HEK293 (cell line): ENCODE data around the gene CCDC136.

Experiments
- CTCF ChIA-PET: fragments of 350-600 bp; formaldehyde crosslinking; extraction: SDS; loops from one replicate; lab custom pipeline; 2021; ENCODE audit warnings: antibody characterized with exemption; lab: Yijun Ruan, JAX
- POLR2A ChIA-PET: fragments of 300-600 bp; formaldehyde crosslinking; extraction: SDS; loops from one replicate; lab custom pipeline; 2020; ENCODE audit warnings: antibody characterized with exemption, inconsistent platforms; lab: Yijun Ruan, JAX
- H3K27ac ChIP-seq: fragments of 200-500 bp; sonication (Bioruptor generic); 2 replicates; pipeline ENCODE4 v1.5.1; 2014; ENCODE audit warnings: low read depth, low read length, control low read depth, inconsistent platforms; ENCODE audit errors: extremely low read depth
- H3K36me3 ChIP-seq, 2 experiments: fragments of 200-500 bp in 1 of 2; sonication (Bioruptor generic) in 1 of 2; 1 replicate in 1 of 2; 2 replicates in 1 of 2; pipeline ENCODE4 v1.5.1; 2014 to 2017; ENCODE audit warnings: inconsistent platforms in 2 of 2, low read length in 2 of 2; ENCODE audit not compliant: control insufficient read depth in 2 of 2, insufficient read depth in 1 of 2
- H3K4me1 ChIP-seq: fragments of 200-500 bp; sonication (Bioruptor generic); 2 replicates; pipeline ENCODE4 v1.5.1; 2014; ENCODE audit warnings: mild to moderate bottlenecking, low read length, inconsistent platforms; ENCODE audit not compliant: control insufficient read depth, insufficient read depth
- H3K4me3 ChIP-seq: 2 replicates; pipeline ENCODE4 v1.5.1; 2011; ENCODE audit warnings: low read depth, mild to moderate bottlenecking, control low read depth, low read length, moderate library complexity
- H3K9me3 ChIP-seq: fragments of 200-500 bp; sonication (Bioruptor generic); 2 replicates; pipeline ENCODE4 v1.5.1; 2014; ENCODE audit warnings: low read depth, low read length, inconsistent platforms; ENCODE audit not compliant: control insufficient read depth, insufficient read depth
- GLI4 ChIP-seq: fragments of 450-650 bp; formaldehyde crosslinking; IDR thresholded peaks from 2 replicates; pipeline ENCODE4 v1.5.1; 2016; ENCODE audit warnings: missing biosample characterization, missing genetic modification characterization
- GLIS1 ChIP-seq: fragments of 450-650 bp; formaldehyde crosslinking; IDR thresholded peaks from 2 replicates; pipeline ENCODE4 v1.5.1; 2016; ENCODE audit warnings: missing biosample characterization, missing genetic modification characterization
- HOXC10 ChIP-seq: sonication (generic); formaldehyde crosslinking; IDR thresholded peaks from 2 replicates; pipeline ENCODE4 v1.8.1; 2023; ENCODE audit warnings: mild to moderate bottlenecking, missing genetic modification reagents
- KLF16 ChIP-seq: fragments of 450-650 bp; formaldehyde crosslinking; IDR thresholded peaks from 2 replicates; pipeline ENCODE4 v1.5.1; 2017; ENCODE audit warnings: missing biosample characterization, missing genetic modification characterization
- KLF17 ChIP-seq: fragments of 450-650 bp; formaldehyde crosslinking; IDR thresholded peaks from 2 replicates; pipeline ENCODE4 v1.5.1; 2016; ENCODE audit warnings: missing biosample characterization, missing genetic modification characterization
- KLF8 ChIP-seq: fragments of 450-650 bp; formaldehyde crosslinking; IDR thresholded peaks from 2 replicates; pipeline ENCODE4 v1.5.1; 2016; ENCODE audit warnings: missing biosample characterization, missing genetic modification characterization
- KLF9 ChIP-seq: fragments of 450-650 bp; formaldehyde crosslinking; IDR thresholded peaks from 2 replicates; pipeline ENCODE4 v1.5.1; 2016; ENCODE audit warnings: missing biosample characterization, missing genetic modification characterization, low read depth
- YY1 ChIP-seq: fragments of 450-650 bp; formaldehyde crosslinking; IDR thresholded peaks from 2 replicates; pipeline ENCODE4 v1.5.1; 2018; ENCODE audit warnings: missing biosample characterization, missing genetic modification characterization
- ZBTB20 ChIP-seq: fragments of 450-650 bp; formaldehyde crosslinking; IDR thresholded peaks from 2 replicates; pipeline ENCODE4 v1.5.1; 2016; ENCODE audit warnings: missing biosample characterization, missing genetic modification characterization
- ZBTB21 ChIP-seq: fragments of 450-650 bp; formaldehyde crosslinking; IDR thresholded peaks from 2 replicates; pipeline ENCODE4 v1.5.1; 2017; ENCODE audit warnings: missing biosample characterization, missing genetic modification characterization
- ZBTB48 ChIP-seq: fragments of 450-650 bp; formaldehyde crosslinking; IDR thresholded peaks from 2 replicates; pipeline ENCODE4 v1.5.1; 2016; ENCODE audit warnings: missing biosample characterization, missing genetic modification characterization
- ZBTB6 ChIP-seq: fragments of 450-650 bp; formaldehyde crosslinking; IDR thresholded peaks from 2 replicates; pipeline ENCODE4 v1.5.1; 2017; ENCODE audit warnings: missing biosample characterization, missing genetic modification characterization
- ZFP69B ChIP-seq: fragments of 450-650 bp; formaldehyde crosslinking; IDR thresholded peaks from 2 replicates; pipeline ENCODE4 v1.5.1; 2016; ENCODE audit warnings: missing biosample characterization, missing genetic modification characterization
- ZIC2 ChIP-seq: fragments of 450-650 bp; formaldehyde crosslinking; IDR thresholded peaks from 2 replicates; pipeline ENCODE4 v1.5.1; 2016; ENCODE audit warnings: missing biosample characterization, missing genetic modification characterization
- ZNF155 ChIP-seq: fragments of 450-650 bp; formaldehyde crosslinking; IDR thresholded peaks from 2 replicates; pipeline ENCODE4 v1.5.1; 2016; ENCODE audit warnings: missing biosample characterization, missing genetic modification characterization
- ZNF2 ChIP-seq: fragments of 450-650 bp; formaldehyde crosslinking; IDR thresholded peaks from 2 replicates; pipeline ENCODE4 v1.5.1; 2016; ENCODE audit warnings: missing biosample characterization, missing genetic modification characterization
- ZNF324 ChIP-seq: fragments of 450-650 bp; formaldehyde crosslinking; IDR thresholded peaks from 2 replicates; pipeline ENCODE4 v1.5.1; 2016; ENCODE audit warnings: missing biosample characterization, missing genetic modification characterization
- ZNF335 ChIP-seq: fragments of 450-650 bp; formaldehyde crosslinking; conservative IDR thresholded peaks from 2 replicates; pipeline ENCODE4 v1.5.1; 2016; ENCODE audit warnings: missing biosample characterization, missing genetic modification characterization
- ZNF501 ChIP-seq: fragments of 450-650 bp; formaldehyde crosslinking; IDR thresholded peaks from 2 replicates; pipeline ENCODE4 v1.5.1; 2016; ENCODE audit warnings: missing biosample characterization, missing genetic modification characterization
- ZNF561 ChIP-seq: fragments of 450-650 bp; IDR thresholded peaks from 2 replicates; pipeline ENCODE4 v1.5.1; 2018; ENCODE audit warnings: missing biosample characterization, missing genetic modification characterization, borderline replicate concordance
- ZNF610 ChIP-seq: fragments of 450-650 bp; formaldehyde crosslinking; IDR thresholded peaks from 2 replicates; pipeline ENCODE4 v1.5.1; 2016; ENCODE audit warnings: missing biosample characterization, missing genetic modification characterization, borderline replicate concordance
- ZNF626 ChIP-seq: fragments of 450-650 bp; sonication (Bioruptor Pico); formaldehyde crosslinking; IDR thresholded peaks from 2 replicates; pipeline ENCODE4 v1.5.1; 2018; ENCODE audit warnings: missing biosample characterization, missing genetic modification characterization, inconsistent platforms
- ZNF629 ChIP-seq: fragments of 450-650 bp; formaldehyde crosslinking; IDR thresholded peaks from 2 replicates; pipeline ENCODE4 v1.5.1; 2017; ENCODE audit warnings: missing biosample characterization, missing genetic modification characterization
- ZNF658 ChIP-seq: fragments of 450-650 bp; formaldehyde crosslinking; IDR thresholded peaks from 2 replicates; pipeline ENCODE4; 2016; ENCODE audit warnings: missing biosample characterization, missing genetic modification characterization
- ZNF660 ChIP-seq: fragments of 450-650 bp; IDR thresholded peaks from 2 replicates; pipeline ENCODE4 v1.5.1; 2018; ENCODE audit warnings: missing biosample characterization, mild to moderate bottlenecking, missing genetic modification characterization
- ZNF692 ChIP-seq: fragments of 450-650 bp; formaldehyde crosslinking; IDR thresholded peaks from 2 replicates; pipeline ENCODE4 v1.5.1; 2016; ENCODE audit warnings: missing biosample characterization, missing genetic modification characterization
- ZNF776 ChIP-seq: fragments of 450-650 bp; formaldehyde crosslinking; IDR thresholded peaks from 2 replicates; pipeline ENCODE4 v1.5.0; 2017; ENCODE audit warnings: missing biosample characterization, missing genetic modification characterization, borderline replicate concordance
- ZNF843 ChIP-seq: fragments of 450-650 bp; formaldehyde crosslinking; IDR thresholded peaks from 2 replicates; pipeline ENCODE4 v1.5.1; 2016; ENCODE audit warnings: missing biosample characterization, missing genetic modification characterization
- ZSCAN30 ChIP-seq: fragments of 450-650 bp; IDR thresholded peaks from 2 replicates; pipeline ENCODE4 v1.5.1; 2018; ENCODE audit warnings: missing biosample characterization, mild to moderate bottlenecking, missing genetic modification characterization, moderate library complexity
- TF ChIP-seq, protein P1 (sequence below): fragments of 450-650 bp; formaldehyde crosslinking; IDR thresholded peaks from 2 replicates; pipeline ENCODE4 v1.5.1; 2016; ENCODE audit warnings: missing biosample characterization, missing genetic modification characterization

Gene CCDC136

GRCh38 chr7:128791121-128791971 is at the start of gene CCDC136:
CCDC136 (plus strand) TSS chr7:128791968; CDS start chr7:128792412, 444 bp downstream.
- CTCF ChIA-PET, result interaction anchor here (1.1 kb wide), 1 partner anchor 92 kb away, joined by 3 read pairs; no protein-coding TSS in a partner anchor
- H3K9me3 ChIP-seq, result no peaks in the 10 kb centered on the region
- peak within 1 kb of the TSS; percentile 79 for H3K4me3 ChIP-seq
- H3K4me1 ChIP-seq, result peaks cover 2% of the 10 kb centered on the region; the same call in 1 of the 2 replicates
- POLR2A ChIA-PET, result interaction anchor here (0.6 to 1.9 kb wide), 8 partner anchors 9 to 292 kb away, joined by 3 to 7 read pairs (median 4); partner anchors contain the start of genes ATP6V1F and CALU
- peak within 1 kb of the TSS; percentile 47; the same call in 1 of the 2 replicates for H3K27ac ChIP-seq
- peaks cover 0 to 13% of the 10 kb centered on the region in 2 experiments; a peak in 2 of 3 replicates for H3K36me3 ChIP-seq
- TF ChIP-seq GLI4 (tag by site-specific recombination) (no peak), ZNF561 (tag by site-specific recombination) (peak; percentile 64; the same call in 1 of the 2 replicates), ZNF2 (0 out of 2 replicates have a peak, but pooled peaks have one; percentile 44), ZNF626 (tag by site-specific recombination) (no peak), KLF8 (peak; percentile 55; the same call in 1 of the 2 replicates), GLIS1 (tag by site-specific recombination) (peak; percentile 91), ZNF155 (no peak), ZBTB21 (no peak), ZFP69B (tag by site-specific recombination) (peak; percentile 82), ZNF843 (tag by site-specific recombination) (peak; percentile 60), HOXC10 (CRISPR knock-in tag) (no peak), ZNF692 (peak; percentile 77), ZNF324 (tag by site-specific recombination) (0 out of 2 replicates have a peak, but pooled peaks have one; percentile 30), ZBTB20 (peak; percentile 78), KLF17 (peak; percentile 61), ZBTB48 (peak; percentile 50), ZNF501 (0 out of 2 replicates have a peak, but pooled peaks have one; percentile 51), KLF9 (tag by site-specific recombination) (peak; percentile 63), ZSCAN30 (tag by site-specific recombination) (0 out of 2 replicates have a peak, but pooled peaks have one; percentile 68), ZNF629 (tag by site-specific recombination) (peak; percentile 47; the same call in 1 of the 2 replicates), ZNF658 (tag by site-specific recombination) (no peak), ZIC2 (tag by site-specific recombination) (peak; percentile 27; the same call in 1 of the 2 replicates), ZBTB6 (tag by site-specific recombination) (peak; percentile 100), ZNF610 (tag by site-specific recombination) (peak; percentile 60; the same call in 1 of the 2 replicates), YY1 (tag by site-specific recombination) (peak; percentile 47), ZNF660 (0 out of 2 replicates have a peak, but pooled peaks have one; percentile 37), KLF16 (tag by site-specific recombination) (peak; percentile 89), ZNF776 (tag by site-specific recombination) (no peak), ZNF335 (tag by site-specific recombination) (peak; percentile 68)
- TF ChIP-seq, protein P1, sequence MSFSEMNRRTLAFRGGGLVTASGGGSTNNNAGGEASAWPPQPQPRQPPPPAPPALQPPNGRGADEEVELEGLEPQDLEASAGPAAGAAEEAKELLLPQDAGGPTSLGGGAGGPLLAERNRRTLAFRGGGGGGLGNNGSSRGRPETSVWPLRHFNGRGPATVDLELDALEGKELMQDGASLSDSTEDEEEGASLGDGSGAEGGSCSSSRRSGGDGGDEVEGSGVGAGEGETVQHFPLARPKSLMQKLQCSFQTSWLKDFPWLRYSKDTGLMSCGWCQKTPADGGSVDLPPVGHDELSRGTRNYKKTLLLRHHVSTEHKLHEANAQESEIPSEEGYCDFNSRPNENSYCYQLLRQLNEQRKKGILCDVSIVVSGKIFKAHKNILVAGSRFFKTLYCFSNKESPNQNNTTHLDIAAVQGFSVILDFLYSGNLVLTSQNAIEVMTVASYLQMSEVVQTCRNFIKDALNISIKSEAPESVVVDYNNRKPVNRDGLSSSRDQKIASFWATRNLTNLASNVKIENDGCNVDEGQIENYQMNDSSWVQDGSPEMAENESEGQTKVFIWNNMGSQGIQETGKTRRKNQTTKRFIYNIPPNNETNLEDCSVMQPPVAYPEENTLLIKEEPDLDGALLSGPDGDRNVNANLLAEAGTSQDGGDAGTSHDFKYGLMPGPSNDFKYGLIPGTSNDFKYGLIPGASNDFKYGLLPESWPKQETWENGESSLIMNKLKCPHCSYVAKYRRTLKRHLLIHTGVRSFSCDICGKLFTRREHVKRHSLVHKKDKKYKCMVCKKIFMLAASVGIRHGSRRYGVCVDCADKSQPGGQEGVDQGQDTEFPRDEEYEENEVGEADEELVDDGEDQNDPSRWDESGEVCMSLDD (tag by site-specific recombination), result 0 out of 2 replicates have a peak, but pooled peaks have one; percentile 39
